Fibroblast of skin of left biceps (primary cell): Measurements from ENCODE around the gene EIF4E1B.

Source experiments
- DNase-seq, 2 experiments: peaks; one replicate each; pipeline ENCODE4 v3.0.0-alpha.2; 2013; ENCODE audit warnings: low read depth in 2 of 2

Gene EIF4E1B

GRCh38 chr5:176664479-176664878 lies 34.0 kb downstream of the EIF4E1B start:
- no peak for DNase-seq

GRCh38 chr5:176664886-176665285 lies 34.4 kb downstream of the EIF4E1B start:
- no peak for DNase-seq

- no peak for DNase-seq
These were observed 35.0 kb downstream of the EIF4E1B start for GRCh38 chr5:176665517-176665916.

GRCh38 chr5:176667637-176668036 lies 37.2 kb downstream of the EIF4E1B start:
- no peak for DNase-seq

GRCh38 chr5:176670449-176670848 lies 40.0 kb downstream of the EIF4E1B start:
- DNase-seq = no peak

GRCh38 chr5:176671399-176671798 lies 40.9 kb downstream of the EIF4E1B start:
- no peak for DNase-seq

GRCh38 chr5:176671890-176672747 lies 41.6 kb downstream of the EIF4E1B start:
- DNase-seq = no peak

GRCh38 chr5:176673651-176674583 lies 43.4 kb downstream of the EIF4E1B start:
- DNase-seq = no peak

- DNase-seq = no peak
These were observed 44.3 kb downstream of the EIF4E1B start for GRCh38 chr5:176674799-176675198.

GRCh38 chr5:176675676-176676360 lies 45.3 kb downstream of the EIF4E1B start:
- DNase-seq = no peak

- DNase-seq = no peak
These were observed 45.9 kb downstream of the EIF4E1B start for GRCh38 chr5:176676361-176676824.

- no peak for DNase-seq
These were observed 46.9 kb downstream of the EIF4E1B start for GRCh38 chr5:176677209-176677939.

- DNase-seq = no peak
These were observed 48.1 kb downstream of the EIF4E1B start for GRCh38 chr5:176678584-176678983.

- no peak for DNase-seq
These were observed 49.1 kb downstream of the EIF4E1B start for GRCh38 chr5:176679365-176680225.

GRCh38 chr5:176680226-176680563 lies 49.7 kb downstream of the EIF4E1B start:
- DNase-seq = no peak

- DNase-seq = no peak
These were observed 51.6 kb downstream of the EIF4E1B start for GRCh38 chr5:176682016-176682531.

GRCh38 chr5:176685010-176685409 lies 54.5 kb downstream of the EIF4E1B start:
- DNase-seq = no peak

GRCh38 chr5:176687247-176687646 lies 56.8 kb downstream of the EIF4E1B start:
- DNase-seq = no peak

GRCh38 chr5:176687881-176688280 lies 57.4 kb downstream of the EIF4E1B start:
- no peak for DNase-seq

GRCh38 chr5:176690911-176691310 lies 60.4 kb downstream of the EIF4E1B start:
- no peak for DNase-seq
